GM21515 (cell line): ENCODE data around the gene SORBS1.
A peak's percentile ranks its signal among the peaks of the same experiment; 100 is the strongest.

Experiments
- ATAC-seq: cut with Tn5 transposase; IDR thresholded peaks from one replicate; pipeline ENCODE4 v1.9.1; 2021; ENCODE audit not compliant: unreplicated experiment

Gene SORBS1

GRCh38 chr10:95395947-95396449 lies 165.2 kb downstream of the SORBS1 start:
- ATAC-seq: no peak

DNA sequence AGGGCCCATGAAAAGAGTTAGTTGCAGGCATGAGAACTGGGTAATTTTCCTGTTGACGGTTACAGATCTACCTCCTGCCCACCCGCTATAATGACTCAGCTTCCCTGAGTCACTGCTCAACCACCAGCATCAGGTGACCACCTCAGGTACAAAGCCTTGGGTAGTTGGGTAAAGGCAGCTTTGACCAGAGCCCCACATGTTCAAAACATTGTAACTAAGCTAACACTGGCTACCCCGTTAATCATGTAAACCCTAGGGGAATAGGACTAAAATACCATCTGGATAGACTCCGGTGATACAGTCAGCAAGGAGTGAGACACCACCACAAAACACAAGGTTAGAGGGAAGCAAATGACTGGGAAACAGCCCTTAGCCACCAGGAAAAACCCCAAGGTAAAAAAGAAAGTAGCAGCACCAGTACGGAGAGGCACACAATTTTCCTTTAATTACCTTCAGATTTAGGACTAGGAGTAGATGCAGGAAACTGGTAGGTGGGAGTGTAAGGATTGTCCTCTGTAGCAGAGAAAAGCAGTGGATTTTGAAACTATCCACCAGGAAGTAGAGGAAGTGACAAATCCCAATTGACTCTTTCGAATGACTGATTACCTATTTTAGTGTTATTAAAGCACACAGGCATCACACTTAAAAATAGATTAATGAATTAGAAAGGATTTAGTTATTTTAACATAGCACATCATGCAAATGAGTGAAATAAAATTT lies 166.8 kb downstream of the SORBS1 start:
- peak; percentile 57 for ATAC-seq

DNA sequence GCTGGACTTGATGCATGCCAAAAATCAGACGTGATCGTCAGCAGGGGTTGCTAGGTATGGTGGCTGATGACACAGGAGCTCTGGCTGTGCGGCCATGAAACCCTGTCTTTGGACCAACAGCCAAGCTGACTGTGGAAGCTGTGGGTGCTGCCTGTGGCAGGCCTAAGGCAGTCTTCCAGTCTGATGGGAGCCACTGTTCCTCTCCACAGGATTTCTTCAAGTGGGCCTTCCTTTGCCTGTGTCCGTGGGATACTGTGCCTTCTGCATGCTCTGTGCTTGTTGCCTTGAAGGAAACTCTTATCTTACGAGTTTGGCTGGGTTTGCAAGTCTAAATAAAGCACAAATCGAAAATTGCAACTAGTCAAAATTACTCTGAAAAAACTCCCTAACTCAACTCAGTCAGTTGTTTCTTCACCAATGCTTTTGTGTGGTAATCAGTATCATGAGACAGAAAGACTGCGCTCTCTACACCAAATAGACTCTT lies 168.4 kb downstream of the SORBS1 start:
- ATAC-seq: no peak

DNA sequence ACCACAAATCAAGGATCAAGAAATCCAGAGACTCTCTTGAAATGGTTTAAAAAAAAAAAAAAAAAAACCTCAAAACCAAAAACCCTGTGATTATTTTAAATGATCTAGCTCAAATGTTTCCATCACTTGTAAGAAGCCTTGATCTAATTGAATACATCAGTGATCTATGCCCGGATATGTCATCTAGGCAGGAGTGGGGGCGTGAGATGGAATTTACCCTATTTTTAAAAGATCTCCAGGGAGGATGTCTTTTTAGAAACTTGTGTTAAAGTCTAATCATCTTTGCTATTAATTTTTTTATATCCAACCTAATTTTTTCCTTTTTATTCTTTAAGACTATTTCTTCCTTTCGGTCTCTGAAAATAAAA lies 169.0 kb downstream of the SORBS1 start:
- ATAC-seq: no peak

GRCh38 chr10:95391581-95392216 lies 169.5 kb downstream of the SORBS1 start:
- ATAC-seq: no peak

DNA sequence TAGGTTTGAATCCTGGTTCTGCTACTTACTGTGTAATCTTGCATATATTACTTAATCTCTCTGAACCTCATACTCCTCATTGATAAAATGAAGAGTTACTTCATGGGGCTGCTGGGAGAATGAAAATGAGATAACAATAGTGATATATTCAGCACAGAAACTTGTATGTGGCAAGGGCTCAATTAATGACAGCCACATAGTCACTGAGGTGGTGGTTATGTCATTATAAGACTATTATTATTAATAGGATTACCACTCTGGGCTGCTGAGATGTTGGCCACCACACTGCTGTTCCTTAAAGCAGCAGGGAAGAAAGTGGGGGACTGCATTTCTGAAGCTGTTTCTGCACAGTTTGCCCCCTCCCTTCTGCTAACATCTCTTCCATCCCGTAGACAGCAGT lies 170.0 kb downstream of the SORBS1 start:
- ATAC-seq: no peak

GRCh38 chr10:95389982-95390381 lies 171.2 kb downstream of the SORBS1 start:
- no peak for ATAC-seq

DNA sequence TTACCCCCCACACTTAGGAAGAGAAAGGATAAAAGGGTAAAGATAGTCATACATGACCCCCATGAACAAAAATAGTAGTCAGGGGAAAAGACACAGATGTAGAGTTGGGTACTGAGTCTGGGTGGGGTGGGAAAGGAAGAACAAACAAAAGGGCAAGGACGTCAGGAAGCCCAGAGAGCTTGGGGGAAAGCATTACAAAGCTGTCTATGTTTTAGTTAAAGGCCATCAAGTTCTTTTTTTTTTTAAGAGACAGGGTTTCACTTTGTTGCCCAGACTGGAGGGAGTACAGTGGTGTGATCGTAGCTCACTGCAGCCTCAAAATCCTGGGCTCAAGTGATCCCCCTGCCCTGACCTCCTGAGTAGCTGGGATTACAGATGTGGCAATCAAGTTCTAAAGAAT lies 172.0 kb downstream of the SORBS1 start:
- ATAC-seq: no peak

- ATAC-seq: no peak
Observed at GRCh38 chr10:95388539-95388938, 172.6 kb downstream of the SORBS1 start.

GRCh38 chr10:95388109-95388471 lies 173.1 kb downstream of the SORBS1 start:
- ATAC-seq: no peak

DNA sequence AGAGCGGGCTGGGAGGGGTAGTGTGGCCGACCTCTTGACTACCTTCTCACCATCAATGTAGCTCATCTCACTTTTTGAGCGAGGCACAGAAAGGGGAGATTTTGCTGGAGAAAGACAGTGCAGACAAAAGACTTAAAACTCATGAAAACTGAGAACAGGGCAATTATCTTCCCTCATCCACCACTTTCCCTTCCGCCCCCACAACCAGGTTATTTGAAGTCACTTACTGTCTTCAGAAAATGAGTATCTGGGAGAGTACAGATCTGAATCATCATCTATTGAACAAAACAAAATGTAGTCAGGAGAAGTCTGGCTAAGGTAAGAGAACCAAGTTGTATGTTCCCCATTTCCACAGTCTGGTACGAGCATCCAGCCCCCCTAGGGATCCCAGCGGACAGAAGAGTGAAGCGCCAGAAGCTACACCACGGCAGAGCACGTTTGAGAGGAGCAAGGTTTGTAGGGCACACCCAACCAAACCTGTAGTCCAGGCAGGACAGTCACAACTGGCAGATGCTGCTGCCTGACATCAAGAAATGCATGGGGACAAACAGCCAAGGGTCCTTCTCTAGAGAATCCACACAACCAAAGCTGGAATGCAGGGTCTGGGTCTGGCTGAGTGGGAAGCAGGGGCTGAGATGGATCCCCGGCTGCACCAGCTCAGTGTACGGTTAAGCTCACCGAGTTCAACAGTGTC lies 177.0 kb downstream of the SORBS1 start:
- no peak for ATAC-seq

- no peak for ATAC-seq
Observed at GRCh38 chr10:95382596-95382995, 178.6 kb downstream of the SORBS1 start.

DNA sequence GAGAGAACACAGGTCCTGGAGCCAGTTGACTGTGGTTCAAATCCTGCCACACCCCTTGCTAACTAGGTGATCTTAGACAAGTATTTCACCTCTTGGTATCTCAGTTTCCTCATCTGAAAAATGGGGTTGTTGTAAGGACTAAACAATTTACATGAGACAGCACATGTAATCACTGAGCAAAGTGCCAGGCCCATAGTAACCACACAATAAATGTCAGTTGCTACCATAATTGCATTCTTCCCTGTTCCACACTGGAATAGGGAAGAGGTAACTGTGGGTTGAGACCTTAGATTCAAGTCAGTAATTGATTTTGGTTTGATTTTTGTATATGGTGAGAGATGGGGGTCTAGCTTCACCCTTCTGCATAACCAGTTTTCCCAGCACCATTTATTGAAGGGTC lies 179.0 kb downstream of the SORBS1 start:
- no peak for ATAC-seq

GRCh38 chr10:95377950-95378349 lies 183.2 kb downstream of the SORBS1 start:
- ATAC-seq: no peak

- no peak for ATAC-seq
Observed at GRCh38 chr10:95375418-95375817, 185.8 kb downstream of the SORBS1 start.

GRCh38 chr10:95374597-95375209 lies 186.5 kb downstream of the SORBS1 start:
- peak; percentile 87 for ATAC-seq

GRCh38 chr10:95373660-95374059 lies 187.5 kb downstream of the SORBS1 start:
- ATAC-seq: no peak

GRCh38 chr10:95364342-95364741 lies 196.8 kb downstream of the SORBS1 start:
- ATAC-seq: no peak

DNA sequence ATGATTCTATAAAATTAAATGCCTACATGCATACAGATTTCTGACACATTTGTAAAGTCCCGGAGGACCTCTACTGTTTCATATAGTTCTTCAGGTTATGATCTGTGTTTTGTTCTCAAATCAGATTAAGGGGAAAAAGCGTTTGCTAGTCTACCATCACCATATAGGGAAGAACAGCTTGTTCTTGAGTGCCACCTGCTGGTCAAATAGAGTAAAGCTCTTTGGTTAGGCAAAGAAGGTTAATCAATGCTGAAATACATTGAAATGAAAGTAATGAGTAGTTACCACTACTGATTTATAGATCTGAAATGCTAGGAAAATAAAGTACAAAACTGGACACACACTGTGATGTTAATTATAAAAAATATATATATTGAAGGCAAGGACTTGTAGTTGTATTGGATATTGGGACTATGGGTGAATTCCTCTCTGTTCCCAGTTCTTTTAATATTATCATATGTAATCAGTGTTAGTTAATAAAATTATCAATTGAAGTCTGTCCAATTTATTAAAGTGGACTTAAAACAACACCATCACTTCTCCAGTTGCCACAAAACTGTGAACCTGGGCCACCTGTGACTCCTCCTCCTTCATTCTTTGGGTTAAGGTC lies 197.8 kb downstream of the SORBS1 start:
- ATAC-seq: peak; percentile 73

DNA sequence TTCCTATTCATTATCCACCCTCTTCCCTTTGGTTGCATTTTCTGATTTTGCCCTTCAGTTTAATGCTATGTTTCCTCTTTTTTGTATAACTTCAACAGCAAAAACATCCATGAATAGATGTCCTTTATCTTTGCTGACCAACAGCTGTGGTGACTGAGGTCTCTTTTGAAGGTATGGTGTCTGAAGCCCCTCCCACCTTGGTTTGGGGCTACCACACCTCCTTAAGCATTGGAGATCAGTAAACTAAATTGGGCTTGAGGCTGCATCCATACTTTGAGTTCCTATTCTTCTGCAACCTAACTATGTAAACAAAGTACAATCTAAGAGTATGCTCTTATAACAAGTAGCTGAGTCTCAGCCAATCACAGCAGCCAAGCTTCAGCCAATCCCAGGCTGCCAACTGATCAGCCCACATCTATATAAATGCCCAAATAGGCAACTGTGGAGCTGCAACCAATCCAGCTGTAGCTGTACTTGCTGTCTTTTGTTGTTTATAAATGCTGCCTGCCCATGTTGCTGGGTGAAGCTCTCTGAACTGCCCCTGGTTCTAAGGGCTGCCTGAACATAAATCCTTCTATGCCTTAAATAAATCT lies 201.0 kb downstream of the SORBS1 start:
- ATAC-seq: no peak

DNA sequence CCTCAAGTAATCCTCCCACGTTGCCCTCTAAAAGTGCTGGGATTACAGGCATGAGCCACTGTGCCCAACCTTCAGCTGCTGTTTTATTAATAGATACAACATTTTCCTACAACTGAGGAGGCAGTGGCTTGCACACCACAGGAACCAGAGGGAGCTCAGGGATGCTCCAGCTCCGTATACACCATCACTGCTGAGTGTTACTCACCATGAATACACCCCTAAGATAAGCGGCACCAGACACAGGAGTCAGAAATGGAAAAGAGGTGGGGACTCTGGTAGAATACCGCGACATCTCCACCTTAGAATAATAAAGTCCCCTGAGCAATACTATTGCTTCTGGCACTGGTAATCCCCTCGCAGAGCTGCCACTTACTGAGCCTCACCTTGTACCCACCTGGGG lies 201.7 kb downstream of the SORBS1 start:
- ATAC-seq: no peak
